K562 (cell line): ENCODE results near the gene CENPI. TPM values are rescaled to one million over a fixed set of nuclear protein-coding genes. Genes with fewer than 3 reads are reported as not detected.

Experiments
- ATAC-seq: fragments of 200-7000 bp; cut with Tn5 transposase; 3 replicates; pipeline ENCODE4 v1.9.1; 2020; ENCODE audit warnings: moderate library complexity
- BruUV-seq: library from RNA; stranded (reverse); fragments of 400-500 nt; replicated peaks from 2 replicates; lab custom pipeline; 2021; lab: Mats Ljungman, UMichigan
- CTCF ChIA-PET: fragments of 300-600 bp; formaldehyde crosslinking; extraction: SDS; loops from one replicate; lab custom pipeline; 2021; ENCODE audit warnings: low intra/inter-chr PET ratio; lab: Yijun Ruan, JAX
- POLR2A ChIA-PET: fragments of 300-600, 350-650 bp; sonication (Branson Sonifier 250); formaldehyde crosslinking; extraction: SDS; loops from one replicate; lab custom pipeline; 2021; ENCODE audit warnings: antibody characterized with exemption, inconsistent platforms; lab: Yijun Ruan, JAX
- DNase-seq, 4 experiments: peaks; one replicate each; pipeline versions ENCODE4 v3.0.0 to v3.0.0-alpha.2; 2011 to 2018; ENCODE audit warnings: low spot score in 3 of 4, mixed read lengths in 3 of 4; ENCODE audit errors: extremely low read depth in 1 of 4
- FAIRE-seq: peaks from 2 replicates; lab custom pipeline; 2011; peaks lifted over from hg19 to GRCh38; lab: Jason Lieb, UNC
- H2AFZ ChIP-seq: 2 replicates; pipeline ENCODE4 v1.6.0; 2011; ENCODE audit warnings: low read depth, low read length, control low read depth, inconsistent platforms
- H3K27ac ChIP-seq: fragments of 200-600 bp; 3 replicates; pipeline ENCODE4 v1.8.0; 2011; ENCODE audit warnings: low read depth, mild to moderate bottlenecking, control low read depth, inconsistent platforms, low read length, moderate library complexity, mixed read lengths; ENCODE audit errors: extremely low read depth
- H3K27me3 ChIP-seq, 2 experiments: fragments of 300-600 bp in 1 of 2; 2 replicates in 1 of 2; 3 replicates in 1 of 2; pipeline versions ENCODE4 v1.6.0 to v1.8.0; 2011; ENCODE audit warnings: inconsistent platforms in 2 of 2, low read length in 2 of 2, mild to moderate bottlenecking in 1 of 2, mixed read lengths in 1 of 2, moderate library complexity in 1 of 2; ENCODE audit not compliant: control insufficient read depth in 2 of 2, insufficient read depth in 2 of 2
- H3K36me3 ChIP-seq: fragments of 300-600 bp; 3 replicates; pipeline ENCODE4 v1.8.0; 2011; ENCODE audit warnings: mild to moderate bottlenecking, low read length, inconsistent platforms; ENCODE audit not compliant: control insufficient read depth, insufficient read depth
- H3K4me1 ChIP-seq, 2 experiments: fragments of 200-600 bp in 1 of 2; replicated peaks in 1 of 2; 2 replicates in 1 of 2; 3 replicates in 1 of 2; pipeline versions ENCODE4 v1.5.1 to v1.8.0; 2011; ENCODE audit warnings: inconsistent platforms in 2 of 2, low read length in 2 of 2, mild to moderate bottlenecking in 1 of 2, mixed read lengths in 1 of 2, moderate library complexity in 1 of 2; ENCODE audit not compliant: control insufficient read depth in 2 of 2, insufficient read depth in 2 of 2
- H3K4me2 ChIP-seq: 2 replicates; pipeline ENCODE4 v1.6.1; 2011; ENCODE audit warnings: low read length, control low read depth, inconsistent platforms, mixed read lengths; ENCODE audit not compliant: insufficient read depth
- H3K4me3 ChIP-seq: fragments of 200-600 bp; sonication (generic), shearing (Covaris generic); 2 replicates; pipeline ENCODE4 v1.5.1; 2016; ENCODE audit warnings: control low read depth, inconsistent platforms
- H3K79me2 ChIP-seq: fragments of 200-600 bp; 3 replicates; pipeline ENCODE4 v1.8.0; 2011; ENCODE audit warnings: low read length, inconsistent platforms; ENCODE audit not compliant: control insufficient read depth, insufficient read depth
- H3K9ac ChIP-seq, 2 experiments: 2 replicates each; pipeline versions ENCODE4 v1.6.0 to v1.6.1; 2011; ENCODE audit warnings: low read depth in 2 of 2, low read length in 2 of 2, control low read depth in 1 of 2, inconsistent platforms in 1 of 2, mild to moderate bottlenecking in 1 of 2, mixed read lengths in 1 of 2; ENCODE audit not compliant: insufficient read depth in 1 of 2
- H3K9me1 ChIP-seq: one replicate; pipeline ENCODE4 v1.6.0; 2011; ENCODE audit warnings: inconsistent platforms, mild to moderate bottlenecking, low read length, moderate library complexity; ENCODE audit not compliant: control insufficient read depth, insufficient read depth
- H3K9me3 ChIP-seq: replicated peaks from 2 replicates; pipeline ENCODE4 v1.5.1; 2011; ENCODE audit warnings: low read depth, low read length, inconsistent platforms; ENCODE audit not compliant: control insufficient read depth, insufficient read depth
- H4K20me1 ChIP-seq: replicated peaks from 2 replicates; pipeline ENCODE4 v1.6.1; 2011; ENCODE audit warnings: low read length, inconsistent platforms, mixed read lengths; ENCODE audit not compliant: control insufficient read depth, insufficient read depth
- CBFA2T3 ChIP-seq: fragments of 450-650 bp; IDR thresholded peaks from 2 replicates; pipeline ENCODE4 v1.6.1; 2017
- CHD1 ChIP-seq: fragments of 200-600 bp; sonication (generic); IDR thresholded peaks from one replicate; pipeline ENCODE4 v1.6.1; 2012; ENCODE audit warnings: mild to moderate bottlenecking, moderate library complexity, low read length, inconsistent platforms
- ELK1 ChIP-seq: sonication (generic); formaldehyde crosslinking; IDR thresholded peaks from 2 replicates; pipeline ENCODE4 v1.8.1; 2022; ENCODE audit warnings: missing genetic modification reagents
- HDAC3 ChIP-seq: fragments of 450-650 bp; IDR thresholded peaks from 2 replicates; pipeline ENCODE4 v1.6.1; 2018; ENCODE audit warnings: borderline replicate concordance, mild to moderate bottlenecking, moderate library complexity; ENCODE audit not compliant: partially characterized antibody
- HDAC8 ChIP-seq: fragments of 450-650 bp; IDR thresholded peaks from 2 replicates; pipeline ENCODE4 v1.6.1; 2016; ENCODE audit warnings: mild to moderate bottlenecking, missing genetic modification characterization, moderate library complexity, missing compliant biosample characterization
- OTX1 ChIP-seq: fragments of 450-650 bp; formaldehyde crosslinking; IDR thresholded peaks from 2 replicates; pipeline ENCODE4 v1.4.0; 2022; ENCODE audit warnings: mild to moderate bottlenecking
- ZNF449 ChIP-seq: fragments of 250-450 bp; sonication (Bioruptor Pico); IDR thresholded peaks from 2 replicates; pipeline ENCODE4 v1.8.0; 2022; ENCODE audit warnings: moderate library complexity, mild to moderate bottlenecking, inconsistent platforms
- ZNF717 ChIP-seq: fragments of 250-450 bp; sonication (Bioruptor Pico); IDR thresholded peaks from 2 replicates; pipeline ENCODE4 v1.5.0; 2021
- WGBS: fragments of 100-300 bp; shearing (Covaris generic); methylation state at CpG from one replicate; pipeline ENCODE4 v1.1.6; 2016; ENCODE audit warnings: low coverage, mixed read lengths; ENCODE audit not compliant: insufficient coverage; ENCODE audit errors: missing lambda C conversion rate; 5-methylcytosine and 5-hydroxymethylcytosine counted together
- in situ Hi-C: fragments of 300-500 bp; cut with MboI; formaldehyde crosslinking; loops from 4 replicates; pipeline ENCODE4 v1.15.0; 2018; ENCODE audit warnings: inconsistent platforms, mixed read lengths
- intact Hi-C: fragments of 100-400 bp; cut with micrococcal nuclease; formaldehyde crosslinking; loops from 2 replicates; pipeline ENCODE4 v1.14.2; 2022
- polyA plus RNA-seq, 8 experiments: library from polyadenylated mRNA; depleted of rRNA in 4 of 8; stranded (reverse) in 5 of 8; unstranded in 3 of 8; fragments of >200 nt; fragmentation: Nextera tagmentation in 2 of 8; fragmentation: Illumina TruSeq in 1 of 8; extraction: Ambion mirVana in 2 of 8; extraction: Trizol in 1 of 8; gene quantifications; 2 replicates each; pipeline versions ENCODE4 v1.2.1 to v1.2.3, GENCODE V29; 2011 to 2014; ENCODE audit warnings: inconsistent platforms in 1 of 8, missing spikeins in 1 of 8
- total RNA-seq, 7 experiments: library from RNA; depleted of rRNA in 6 of 7; stranded (reverse); fragments of >200 nt in 6 of 7; fragmentation: Illumina TruSeq in 2 of 7; extraction: Trizol in 2 of 7; gene quantifications; 2 replicates each; pipeline versions ENCODE4 v1.2.1 to v1.2.3, GENCODE V29; 2011 to 2021; ENCODE audit warnings: low replicate concordance in 1 of 7

Gene CENPI
- total and polyA plus RNA-seq, 9 of the 15 experiments (the other 6 are each of a cell fraction or from before 2014, with no cell fraction given), result 6.6 to 23.5 (median 14.9) TPM

- BruUV-seq, result no TSS peak
- WGBS, result 45% methylated on average over 1 of the region's 1 CpG
- no peak for TF ChIP-seq HDAC8
- no peak for TF ChIP-seq CHD1
- TF ChIP-seq HDAC3, result no peak
- TF ChIP-seq ZNF717 (CRISPR knock-in tag), result no peak
- no peak for TF ChIP-seq ZNF449 (CRISPR knock-in tag)
- TF ChIP-seq CBFA2T3, result no peak
- TF ChIP-seq OTX1 (CRISPR knock-in tag), result no peak
- no peak for TF ChIP-seq ELK1 (CRISPR knock-in tag)
- intact Hi-C loops, result no loop called here
- Histone ChIP-seq H3K27ac (no peak overlapping the region), H2AFZ (no peak overlapping the region), H3K27me3 (no peaks in the 10 kb centered on the region), H3K9me1 (no peaks in the 10 kb centered on the region), H3K9me3 (no peaks in the 10 kb centered on the region), H3K9ac (no peak overlapping the region), H3K36me3 (no peaks in the 10 kb centered on the region), H4K20me1 (no peaks in the 10 kb centered on the region; the same call in 1 of the 2 replicates), H3K4me2 (no peak overlapping the region), H3K4me1 (no peaks in the 10 kb centered on the region; a peak in 1 of 5 replicates), H3K4me3 (no peak overlapping the region), H3K79me2 (no peaks in the 10 kb centered on the region)
- no peak for FAIRE-seq
- ChIA-PET POLR2A (no interaction called here), CTCF (no interaction called here)
- in situ Hi-C loops, result no loop called here
- DNase-seq, result no peak
- ATAC-seq, result no peak
These were observed 6.2 kb upstream of the CENPI start for GRCh38 chrX:101091817-101092216.
